ENCODE data around the gene ARHGAP42.

Gene ARHGAP42

DNA sequence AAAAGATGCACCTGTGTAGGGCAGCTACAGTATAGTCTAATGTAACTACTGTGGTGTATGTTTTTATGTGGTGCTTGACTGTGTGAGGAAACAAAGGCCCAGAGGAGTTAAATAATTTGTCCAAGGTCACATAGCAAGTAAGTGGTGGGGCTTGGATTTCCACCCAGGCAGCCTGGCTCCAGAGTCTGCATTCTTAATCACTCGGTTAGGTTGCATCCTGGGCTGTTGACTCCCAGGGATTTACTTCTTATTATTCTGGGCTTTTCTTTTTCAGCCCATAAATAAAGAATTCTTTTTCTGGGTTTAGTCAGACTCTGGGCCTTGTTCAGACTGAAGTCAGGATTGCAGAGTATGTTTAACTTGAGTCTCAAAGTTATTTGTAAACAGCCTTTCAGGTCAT, 82.1 kb downstream of the ARHGAP42 start:
- DNase-seq: no peak

DNA sequence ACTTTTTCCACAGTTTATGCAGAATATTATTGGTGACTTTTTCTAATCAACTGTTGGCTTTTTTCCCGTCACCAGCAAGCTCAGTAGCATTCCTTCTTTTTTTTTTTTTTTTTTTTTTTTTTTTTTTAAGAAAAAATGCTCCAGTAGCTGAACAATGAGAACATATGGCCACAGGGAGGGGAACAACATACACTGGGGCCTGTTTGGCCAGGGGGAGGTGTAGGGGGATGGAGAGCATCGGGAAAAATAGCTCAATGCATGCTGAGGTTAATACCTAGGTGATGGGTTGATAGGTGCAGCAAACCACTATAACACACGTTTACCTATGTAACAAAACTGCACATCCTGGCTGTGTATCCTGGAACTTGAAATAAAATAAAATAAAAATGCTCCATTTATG, 82.5 kb downstream of the ARHGAP42 start:
- no peak for DNase-seq

DNA sequence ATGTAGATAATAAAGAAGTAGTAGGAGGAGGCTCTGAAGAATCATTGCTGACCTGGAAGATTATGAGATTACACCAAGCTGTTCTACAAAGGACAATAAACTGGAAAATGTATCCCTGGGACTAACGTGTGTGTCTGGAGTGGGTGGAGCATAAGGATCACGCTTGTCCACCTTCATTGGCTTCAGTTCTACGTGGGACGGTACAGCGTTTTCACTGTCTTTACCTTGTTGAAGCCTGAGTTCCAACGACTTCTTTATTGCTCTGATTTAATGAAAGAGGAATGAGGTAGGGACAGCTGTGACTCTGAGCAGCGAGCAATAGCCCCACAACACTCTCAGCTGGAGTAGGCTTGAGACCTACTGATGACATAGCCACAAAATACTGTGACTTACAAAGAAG, 87.0 kb downstream of the ARHGAP42 start:
- DNase-seq: no peak

DNA sequence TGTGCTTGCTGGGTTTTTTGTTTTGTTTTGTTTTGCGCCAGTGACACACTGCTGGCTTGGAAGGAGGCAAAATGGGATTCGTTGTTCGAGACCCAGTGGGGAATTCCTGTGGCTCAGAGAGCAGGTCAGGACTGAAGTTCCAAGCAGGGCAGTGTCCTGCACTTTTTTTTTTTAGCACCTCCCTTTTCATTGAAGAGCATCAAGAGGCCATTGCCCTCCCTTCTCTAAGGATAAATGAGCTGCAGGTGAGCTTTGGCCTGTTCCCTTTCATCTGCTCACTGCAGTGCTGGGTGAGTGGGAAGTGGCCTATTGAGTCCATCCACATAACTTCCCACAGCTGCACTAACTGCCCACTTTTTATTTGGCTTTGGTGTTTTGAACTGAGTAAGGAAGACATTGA, 87.8 kb downstream of the ARHGAP42 start:
- no peak for DNase-seq

DNA sequence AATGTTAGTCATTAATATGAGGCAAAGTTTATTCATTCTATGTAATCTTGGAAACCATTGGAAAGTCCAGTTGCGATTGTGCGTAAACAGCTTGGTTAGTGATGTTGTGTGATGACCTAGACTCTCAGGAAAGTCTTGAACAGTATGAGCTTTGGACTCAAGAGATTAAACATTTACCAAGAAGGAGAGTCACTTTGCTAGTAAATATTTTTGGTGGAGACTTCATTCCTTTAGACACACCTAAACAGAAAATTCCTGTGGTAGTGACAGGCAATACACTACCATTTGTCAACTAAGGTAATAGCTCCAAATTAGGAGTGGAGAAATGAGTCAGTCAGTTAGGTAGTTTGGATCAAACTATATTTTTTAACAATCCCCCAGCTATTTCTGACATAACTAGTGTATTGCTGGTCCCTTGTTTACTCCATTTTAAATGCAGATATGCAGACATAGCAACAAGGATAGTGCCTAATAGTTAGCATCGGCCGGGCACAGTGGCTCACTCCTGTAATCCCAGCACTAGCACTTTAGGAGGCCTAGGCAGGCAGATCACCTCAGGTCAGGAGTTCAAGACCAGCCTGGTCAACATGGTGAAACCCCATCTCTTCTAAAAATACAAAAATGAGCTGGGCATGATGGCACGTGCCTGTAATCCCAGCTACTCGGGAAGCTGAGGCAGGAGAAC, 89.3 kb downstream of the ARHGAP42 start:
- DNase-seq: no peak

DNA sequence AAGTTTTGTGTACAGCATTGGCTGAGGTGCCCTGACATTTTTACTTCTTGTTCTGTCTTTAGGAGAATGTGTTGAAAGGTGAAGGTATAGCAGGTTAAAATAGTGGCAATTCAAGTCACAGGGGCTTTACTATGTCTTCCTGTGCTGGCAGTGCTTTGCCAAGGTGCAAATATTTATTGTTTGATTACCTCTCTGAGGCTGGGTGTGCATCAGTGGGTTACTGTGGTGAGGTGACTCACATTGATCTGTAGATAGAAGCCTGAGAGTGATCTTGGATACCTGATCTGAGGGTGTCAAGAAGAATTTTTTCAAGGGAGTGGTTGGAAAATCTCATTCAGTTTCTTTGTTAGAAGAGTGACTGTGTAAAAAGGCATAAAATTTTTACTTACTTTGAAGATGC, 90.0 kb downstream of the ARHGAP42 start:
- DNase-seq: no peak

DNA sequence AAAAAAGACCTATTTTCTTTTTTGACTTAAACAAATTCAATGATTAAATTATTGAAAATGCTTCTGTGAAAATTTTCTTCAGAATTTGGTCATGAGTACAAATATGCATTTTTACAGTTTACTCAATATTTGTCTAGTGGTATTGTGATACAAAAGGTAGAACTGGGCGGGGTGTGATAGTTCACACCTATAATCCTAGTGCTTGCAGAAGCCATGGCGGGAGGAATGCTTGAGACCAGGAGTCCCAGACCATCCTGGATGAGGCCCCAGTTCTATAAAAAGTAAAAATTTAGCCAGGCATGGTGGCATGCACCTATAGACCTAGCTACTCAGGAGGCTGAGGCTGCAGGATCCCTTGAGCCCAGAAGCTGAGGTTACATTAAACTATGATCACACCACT, 90.6 kb downstream of the ARHGAP42 start:
- DNase-seq: no peak

DNA sequence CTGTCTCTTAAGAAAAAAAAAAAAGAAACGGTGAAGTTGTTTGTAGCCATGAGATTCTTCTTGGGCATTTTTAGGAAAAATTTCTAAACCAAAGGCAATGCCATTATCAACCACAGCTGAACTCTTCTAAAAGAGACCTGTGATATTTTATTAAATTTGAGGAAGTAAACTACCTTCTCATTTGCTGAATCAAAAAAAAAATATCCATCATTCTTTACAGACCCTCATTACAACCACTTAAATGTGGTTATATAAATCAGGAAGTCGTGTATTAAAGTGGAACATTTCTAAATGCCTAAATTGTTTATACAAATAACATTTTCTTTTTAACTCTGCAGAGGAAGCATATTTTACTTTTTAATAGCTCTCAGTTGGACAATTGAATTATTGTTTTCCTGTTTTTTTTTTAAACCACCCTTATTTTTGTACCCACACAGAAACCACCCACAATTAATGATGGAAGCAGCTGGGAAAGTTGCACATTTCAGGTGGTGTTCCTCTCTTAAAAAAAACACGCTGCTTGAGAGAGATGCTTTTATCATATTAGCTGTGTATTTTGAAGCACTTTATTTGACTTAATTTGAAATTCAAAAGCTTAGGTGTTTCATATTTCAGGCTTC, 91.2 kb downstream of the ARHGAP42 start:
- DNase-seq: no peak

DNA sequence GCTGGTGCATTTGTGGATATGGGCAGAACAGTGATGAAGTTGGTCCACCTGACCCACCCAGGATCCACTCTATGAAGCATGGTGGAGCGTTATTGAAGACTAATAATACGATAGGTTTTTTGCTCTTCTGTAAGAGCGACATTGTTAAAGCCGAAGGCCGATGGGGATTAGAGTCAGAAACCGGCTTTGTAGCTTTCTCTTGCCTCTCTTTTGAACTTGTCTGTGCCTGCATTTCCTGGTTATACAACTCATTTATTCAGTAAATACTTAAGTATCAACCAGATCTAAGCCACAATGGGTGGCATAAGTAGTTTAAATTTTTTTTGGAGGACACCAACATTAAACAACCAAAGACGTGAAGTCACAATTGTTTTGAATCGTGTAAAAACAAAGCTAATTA, 93.4 kb downstream of the ARHGAP42 start:
- DNase-seq: no peak

DNA sequence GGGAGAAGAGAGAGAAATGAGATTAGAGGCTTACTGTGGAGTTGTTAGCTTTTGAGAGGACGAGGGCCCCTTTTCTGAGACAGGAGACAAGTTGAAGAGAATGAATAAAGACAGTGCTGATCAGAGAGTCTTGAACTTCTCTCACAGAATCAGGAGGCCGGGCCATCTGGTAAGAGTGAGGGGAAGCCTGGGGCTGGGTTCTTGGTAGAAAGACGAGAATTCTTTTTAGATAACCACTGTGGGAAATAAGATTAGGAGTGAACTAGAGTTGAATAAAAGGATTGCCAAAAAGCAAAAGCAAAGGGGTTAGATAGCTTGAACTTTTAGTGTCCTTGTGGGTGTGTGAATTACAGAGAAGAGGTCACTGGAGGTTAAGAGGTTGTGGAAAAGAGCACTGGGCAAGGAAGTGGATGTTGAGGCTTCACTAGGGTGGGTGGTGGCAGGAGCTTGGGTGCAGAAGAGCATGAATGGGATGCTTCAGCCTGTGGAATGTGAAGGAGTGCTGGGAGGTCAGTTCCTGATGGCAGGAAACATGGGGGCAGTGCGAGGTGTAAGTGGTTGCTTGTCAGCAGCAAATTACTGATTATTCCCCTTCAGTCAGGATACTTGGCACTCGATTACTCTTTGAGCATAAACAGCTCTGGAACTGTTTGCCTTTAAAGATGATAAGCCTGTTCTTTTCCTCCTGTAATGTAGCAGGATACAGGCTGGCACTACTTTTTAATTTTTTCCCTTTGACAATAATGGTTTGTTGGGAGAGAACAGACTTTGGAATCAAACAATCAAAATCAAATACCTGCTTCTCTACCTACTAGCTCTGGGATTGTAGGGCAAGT, 98.3 kb downstream of the ARHGAP42 start:
- DNase-seq: no peak

DNA sequence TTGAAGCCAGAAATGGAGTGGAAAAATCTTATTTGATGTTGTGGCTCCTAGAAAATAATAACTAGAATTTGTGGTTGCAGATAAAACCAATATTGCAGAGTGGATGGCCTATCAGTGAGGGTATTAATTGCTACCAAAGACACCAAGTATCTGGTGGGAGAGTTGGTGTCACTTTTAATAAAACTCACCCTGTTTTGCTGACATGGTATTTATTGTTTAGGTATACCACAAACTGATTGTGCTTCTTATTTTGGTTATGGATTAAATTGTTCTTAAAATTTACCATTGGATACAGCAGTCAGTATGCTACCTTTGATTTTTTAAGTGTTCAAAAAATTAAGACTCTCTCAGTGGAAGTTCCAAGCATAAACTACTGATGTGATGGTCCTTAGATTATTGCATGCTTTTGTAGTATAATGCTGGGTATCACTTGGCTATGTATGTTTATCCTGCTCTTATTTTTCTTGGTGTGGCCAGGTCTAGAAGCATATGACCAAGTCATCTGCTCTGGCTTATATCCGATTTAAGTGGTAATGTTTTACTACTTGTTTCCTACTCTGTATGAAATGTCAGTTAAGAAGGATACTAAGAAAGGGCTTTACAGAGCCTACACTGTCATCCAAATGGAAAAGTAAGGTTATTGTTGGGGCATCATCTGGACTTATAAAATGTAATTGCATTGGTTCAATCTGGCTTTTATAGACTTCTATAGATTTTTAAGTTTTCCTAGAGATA, 101.6 kb downstream of the ARHGAP42 start:
- DNase-seq: no peak

DNA sequence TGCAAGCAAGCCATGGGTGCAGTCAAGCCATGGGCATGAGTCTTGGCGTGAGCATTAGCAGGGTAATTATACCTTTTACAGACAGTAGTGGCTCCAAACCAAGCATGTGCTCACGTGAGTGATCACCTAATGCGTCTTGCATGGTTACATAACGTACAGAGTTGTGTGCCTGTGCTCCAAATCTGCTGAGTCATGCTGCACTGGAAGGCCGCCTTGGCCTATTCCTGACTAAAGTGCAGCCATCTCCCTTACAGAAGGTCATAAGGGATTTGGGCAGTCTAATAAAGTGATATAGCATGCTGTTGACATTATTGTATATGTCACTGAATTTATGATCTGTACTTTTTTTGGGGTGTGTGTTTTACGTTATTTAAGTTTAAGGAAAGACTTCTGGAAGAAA, 102.4 kb downstream of the ARHGAP42 start:
- DNase-seq: no peak

DNA sequence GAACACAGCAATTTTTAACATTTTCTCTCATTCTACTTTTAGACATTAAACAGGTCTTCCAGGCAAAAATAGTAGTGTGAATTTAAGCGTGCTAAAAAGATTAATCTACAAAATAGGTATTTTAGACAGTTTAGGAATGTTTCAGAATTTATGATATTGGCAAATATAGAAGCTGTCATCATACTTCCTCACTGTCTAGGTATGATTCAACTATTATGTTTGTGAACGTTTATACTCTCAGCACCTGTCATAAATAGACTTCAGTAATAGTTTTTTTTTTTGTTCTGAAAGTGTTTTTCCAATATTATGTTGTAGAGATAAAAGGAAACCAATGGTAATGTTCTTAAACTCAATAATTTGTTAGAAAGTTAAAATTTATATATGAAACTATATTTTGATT, 103.0 kb downstream of the ARHGAP42 start:
- no peak for DNase-seq

DNA sequence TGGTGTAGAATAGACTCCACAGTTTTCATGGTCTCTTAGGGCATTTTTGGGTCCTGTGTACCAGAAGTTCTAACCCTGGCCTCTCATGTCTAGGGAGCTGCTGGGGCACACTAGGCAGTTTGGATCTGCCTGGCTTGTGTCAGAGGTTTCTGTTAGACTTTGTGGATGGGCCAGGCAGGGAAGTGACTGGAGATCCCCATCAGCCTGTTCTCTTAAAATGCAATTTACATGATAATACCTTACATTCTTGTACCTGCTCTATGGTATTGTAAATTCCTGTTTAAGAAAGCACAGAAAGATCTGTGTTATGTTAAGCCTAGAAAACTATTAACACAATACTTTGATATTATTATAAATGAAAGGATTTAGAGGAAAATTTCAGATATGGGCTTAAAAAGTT, 104.0 kb downstream of the ARHGAP42 start:
- no peak for DNase-seq

DNA sequence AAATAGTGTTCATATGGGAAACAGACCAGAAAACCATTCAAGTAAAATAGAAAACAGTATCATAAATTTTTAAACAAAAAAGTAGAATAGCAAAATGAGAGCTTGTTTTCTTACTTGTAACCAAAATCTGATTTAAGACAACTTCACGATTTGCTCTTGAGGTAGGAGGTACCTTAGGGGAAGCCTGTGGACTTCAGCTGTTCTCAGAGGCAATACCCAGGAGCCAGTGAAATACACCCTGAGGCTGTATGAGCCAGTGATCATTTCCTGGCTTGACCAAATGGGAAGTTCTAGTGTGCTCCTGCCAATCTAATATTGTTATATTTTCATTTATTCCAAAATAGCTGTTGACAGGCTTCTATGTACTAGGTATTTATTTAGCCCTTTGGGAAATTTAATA, 104.8 kb downstream of the ARHGAP42 start:
- DNase-seq: no peak

DNA sequence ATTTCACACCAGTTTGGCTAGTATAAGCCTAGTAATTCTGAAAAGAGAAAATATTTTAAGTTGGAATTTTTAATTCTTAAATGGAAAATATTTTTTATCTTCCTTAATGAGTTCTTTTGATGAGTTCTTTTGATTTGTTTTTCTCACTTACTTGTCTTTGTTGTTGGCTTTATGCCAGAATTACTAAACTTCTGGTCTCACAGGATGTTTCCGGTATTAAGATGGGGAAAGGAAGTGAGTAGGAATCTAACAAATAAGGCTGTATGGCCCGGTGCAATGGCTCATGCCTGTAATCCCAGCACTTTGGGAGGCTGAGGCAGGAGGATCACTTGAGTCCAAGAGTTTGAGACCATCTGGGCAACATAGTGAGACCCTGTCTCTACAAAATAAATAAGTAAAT, 106.4 kb downstream of the ARHGAP42 start:
- DNase-seq: no peak

DNA sequence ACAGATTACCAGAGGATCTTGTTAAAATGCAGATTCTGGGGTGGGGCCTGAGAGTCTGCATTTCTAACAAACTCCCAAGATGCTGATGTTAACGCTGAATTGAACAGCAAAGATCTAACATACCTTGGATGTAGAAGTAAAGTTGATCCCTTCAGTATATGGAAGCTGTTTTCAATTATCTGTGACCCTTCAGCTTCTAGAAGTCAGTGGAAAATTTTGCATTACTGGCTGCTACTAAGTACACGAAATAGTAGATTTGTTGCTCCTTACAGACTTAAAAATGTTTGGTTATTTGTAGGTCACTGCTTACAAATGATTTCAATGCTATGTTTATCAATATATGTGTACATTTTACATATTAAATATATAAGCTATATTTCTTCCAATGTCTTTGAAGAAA, 107.4 kb downstream of the ARHGAP42 start:
- no peak for DNase-seq

DNA sequence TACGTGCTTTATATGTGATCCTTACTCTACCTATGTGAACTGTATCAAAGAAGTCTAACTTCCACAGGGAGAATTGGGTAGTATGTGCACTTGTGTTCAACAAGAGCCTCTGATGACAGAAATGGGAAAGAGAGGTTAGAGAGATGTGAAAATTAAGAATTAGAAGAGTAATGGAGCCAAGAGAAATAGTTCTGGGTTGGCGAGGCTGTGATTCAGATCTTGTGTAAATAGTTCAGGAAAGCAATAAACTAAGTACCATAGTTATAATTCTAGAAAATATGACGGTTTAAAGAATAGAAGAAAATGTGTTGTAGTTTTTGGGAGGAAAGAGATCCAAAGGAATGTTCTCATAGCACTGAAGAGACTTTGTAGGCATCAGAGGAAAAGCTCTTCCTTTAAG, 112.4 kb downstream of the ARHGAP42 start:
- no peak for DNase-seq

DNA sequence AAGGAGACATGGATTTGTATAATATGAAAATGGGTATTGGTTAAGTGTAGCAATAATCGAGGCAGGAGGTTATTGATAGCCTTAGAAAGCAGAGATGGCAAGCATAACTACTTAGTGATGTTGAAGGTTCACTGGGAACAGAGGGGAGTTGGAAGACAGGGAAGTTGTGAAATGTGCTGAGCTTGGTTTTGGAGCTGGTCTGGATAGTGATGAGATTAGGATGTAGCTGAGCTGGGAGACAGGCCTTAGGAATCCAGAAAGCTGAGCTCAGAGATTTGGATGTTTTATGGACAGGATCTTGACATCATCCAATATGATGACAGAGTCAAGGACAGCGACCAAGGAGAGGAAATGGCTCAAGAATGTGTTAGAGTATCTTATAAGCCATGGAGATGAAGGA, 113.1 kb downstream of the ARHGAP42 start:
- no peak for DNase-seq

DNA sequence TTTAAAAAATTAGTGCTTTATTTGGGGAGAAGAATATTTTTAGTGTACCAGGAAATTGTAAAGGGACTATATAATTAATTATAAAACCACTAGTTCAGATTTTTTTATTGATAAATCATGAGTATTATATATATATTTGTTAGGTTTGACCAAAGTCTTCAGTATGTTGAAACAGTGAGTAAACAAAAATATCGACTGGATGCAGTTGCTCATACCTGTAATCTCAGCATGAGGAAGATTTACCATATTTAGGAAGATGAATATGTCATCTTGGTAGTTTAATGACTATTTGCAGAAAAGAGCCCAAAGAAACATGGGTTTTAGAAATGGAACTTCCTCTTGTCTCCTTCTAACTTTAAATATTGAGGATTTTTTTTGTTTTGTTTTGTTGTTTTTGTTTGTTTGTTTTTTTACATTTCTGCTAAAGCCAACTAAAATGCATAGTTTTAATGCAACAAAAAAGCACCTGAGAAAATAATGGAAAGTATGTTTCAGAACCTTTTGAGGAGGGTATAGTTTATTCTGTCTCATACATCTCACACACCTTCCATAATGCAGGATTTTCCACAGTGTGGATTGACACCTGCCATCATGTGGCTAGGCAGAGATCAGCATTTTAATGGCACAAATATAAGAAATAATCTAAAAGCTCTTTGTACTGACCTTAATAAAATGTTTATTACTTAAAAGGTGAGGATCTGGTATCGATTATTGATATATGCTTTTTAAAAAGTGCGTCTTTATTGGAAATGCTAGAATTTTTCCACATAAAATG, 114.3 kb downstream of the ARHGAP42 start:
- DNase-seq: no peak

DNA sequence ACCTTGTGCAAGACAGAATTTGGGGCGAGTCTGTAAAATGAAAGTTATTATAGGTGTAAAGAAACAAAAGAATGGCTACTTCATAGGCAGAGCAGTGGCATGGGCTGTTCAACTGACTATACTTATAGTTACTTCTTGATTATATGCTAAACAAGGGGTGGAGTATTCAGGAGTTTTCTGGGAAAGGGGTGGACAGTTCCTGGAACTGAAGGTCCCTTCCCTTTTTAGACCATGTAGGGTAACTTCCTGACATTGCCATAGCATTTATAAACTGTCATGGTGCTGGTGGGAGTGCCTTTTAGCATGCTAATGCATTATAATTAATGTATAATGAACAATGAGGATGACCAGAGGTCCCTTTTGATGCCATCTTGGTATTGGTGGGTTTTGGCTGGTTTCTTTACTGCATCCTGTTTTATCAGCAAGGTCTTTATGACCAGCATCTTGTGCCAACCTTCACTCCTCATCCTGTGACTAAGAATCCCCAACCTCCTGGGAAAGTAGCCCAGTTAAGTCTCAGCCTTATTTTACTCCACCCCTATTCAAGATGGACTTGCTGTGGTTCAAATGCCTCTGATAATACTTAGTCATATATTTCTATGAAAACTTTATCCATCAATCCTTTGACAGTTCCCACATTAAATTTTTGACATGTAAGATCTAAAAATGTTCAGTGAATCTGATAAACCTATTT, 118.6 kb downstream of the ARHGAP42 start:
- DNase-seq: no peak

DNA sequence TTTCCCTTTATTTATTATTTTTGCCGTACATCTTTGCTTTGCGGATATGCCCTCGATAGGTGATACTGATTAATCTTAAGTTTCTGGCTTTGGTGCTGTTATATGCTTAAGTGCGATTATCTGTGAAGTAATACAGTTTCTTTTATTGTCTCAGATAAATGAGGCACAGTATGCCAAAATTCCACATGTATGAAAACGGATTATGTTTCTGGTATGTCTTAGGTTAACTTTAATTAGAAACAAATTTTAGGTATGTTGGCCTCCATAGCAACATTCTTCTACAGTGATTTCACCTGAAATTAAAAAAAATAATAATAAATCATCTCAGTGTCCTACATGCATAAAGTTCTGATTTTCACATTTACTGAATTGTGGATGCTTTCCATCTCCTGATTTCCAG, 119.2 kb downstream of the ARHGAP42 start:
- DNase-seq: no peak
